Upper lobe of left lung (tissue), 4 donors: Measurements from ENCODE around the gene KHSRP.

Source experiments
- EP300 ChIP-seq, 4 donors: sonication (generic); formaldehyde crosslinking; IDR thresholded peaks; one replicate each; pipeline ENCODE4 v1.5.1; 2017; ENCODE audit warnings: antibody characterized with exemption in 4 of 4, control low read depth in 2 of 4
- POLR2AphosphoS5 ChIP-seq, 2 donors: sonication (generic); formaldehyde crosslinking; IDR thresholded peaks; one replicate each; pipeline ENCODE4 v1.5.1; 2017; ENCODE audit warnings: antibody characterized with exemption in 2 of 2
- TF ChIP-seq, protein P1 (sequence below), 6 experiments: fragments of 450-650 bp in 4 of 6; fragments of 200-600 bp in 2 of 6; sonication (generic) in 2 of 6; IDR thresholded peaks; one replicate each; pipeline ENCODE4 v1.5.1; 2016 to 2019; ENCODE audit warnings: antibody characterized with exemption in 6 of 6

DNA sequence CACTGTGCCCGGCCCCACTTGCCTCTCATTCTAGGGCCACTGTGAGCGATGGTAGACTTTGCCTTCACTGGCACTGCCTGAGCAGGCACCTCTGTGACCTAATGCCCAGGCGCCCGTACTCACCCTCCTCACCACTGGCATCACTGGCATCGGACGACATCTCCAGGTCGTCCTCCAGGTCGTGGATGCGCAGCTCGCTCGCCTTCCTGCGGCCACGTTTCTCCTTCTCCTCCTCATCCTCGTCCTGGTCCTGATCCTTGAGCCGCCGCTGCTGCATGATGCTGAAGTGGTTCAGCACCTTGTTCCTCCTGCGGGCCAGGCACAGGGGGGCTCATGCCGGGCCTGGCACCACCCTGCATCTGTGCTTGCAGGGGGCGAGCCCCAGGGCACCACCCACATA lies 41.4 kb downstream of the KHSRP start:
- TF ChIP-seq, protein P1, sequence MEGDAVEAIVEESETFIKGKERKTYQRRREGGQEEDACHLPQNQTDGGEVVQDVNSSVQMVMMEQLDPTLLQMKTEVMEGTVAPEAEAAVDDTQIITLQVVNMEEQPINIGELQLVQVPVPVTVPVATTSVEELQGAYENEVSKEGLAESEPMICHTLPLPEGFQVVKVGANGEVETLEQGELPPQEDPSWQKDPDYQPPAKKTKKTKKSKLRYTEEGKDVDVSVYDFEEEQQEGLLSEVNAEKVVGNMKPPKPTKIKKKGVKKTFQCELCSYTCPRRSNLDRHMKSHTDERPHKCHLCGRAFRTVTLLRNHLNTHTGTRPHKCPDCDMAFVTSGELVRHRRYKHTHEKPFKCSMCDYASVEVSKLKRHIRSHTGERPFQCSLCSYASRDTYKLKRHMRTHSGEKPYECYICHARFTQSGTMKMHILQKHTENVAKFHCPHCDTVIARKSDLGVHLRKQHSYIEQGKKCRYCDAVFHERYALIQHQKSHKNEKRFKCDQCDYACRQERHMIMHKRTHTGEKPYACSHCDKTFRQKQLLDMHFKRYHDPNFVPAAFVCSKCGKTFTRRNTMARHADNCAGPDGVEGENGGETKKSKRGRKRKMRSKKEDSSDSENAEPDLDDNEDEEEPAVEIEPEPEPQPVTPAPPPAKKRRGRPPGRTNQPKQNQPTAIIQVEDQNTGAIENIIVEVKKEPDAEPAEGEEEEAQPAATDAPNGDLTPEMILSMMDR (IDR thresholded peaks at IDR 0.05), result no peak
- TF ChIP-seq EP300 (IDR thresholded peaks at IDR 0.05) (no peak), POLR2AphosphoS5 (IDR thresholded peaks at IDR 0.05) (no peak)
